Inferior parietal cortex (tissue), 1 donor: ENCODE measurements around the gene CCT8.
"Not testable (repeated sequence)": the region's sequence is repeated elsewhere in the genome, so short reads cannot be mapped to it uniquely, and the experiment has no call there.

Source experiments
- DNase-seq: peaks from one replicate; pipeline ENCODE4 v3.0.0-alpha.2; 2016; ENCODE audit errors: extremely low spot score

CCT8 gene

DNA sequence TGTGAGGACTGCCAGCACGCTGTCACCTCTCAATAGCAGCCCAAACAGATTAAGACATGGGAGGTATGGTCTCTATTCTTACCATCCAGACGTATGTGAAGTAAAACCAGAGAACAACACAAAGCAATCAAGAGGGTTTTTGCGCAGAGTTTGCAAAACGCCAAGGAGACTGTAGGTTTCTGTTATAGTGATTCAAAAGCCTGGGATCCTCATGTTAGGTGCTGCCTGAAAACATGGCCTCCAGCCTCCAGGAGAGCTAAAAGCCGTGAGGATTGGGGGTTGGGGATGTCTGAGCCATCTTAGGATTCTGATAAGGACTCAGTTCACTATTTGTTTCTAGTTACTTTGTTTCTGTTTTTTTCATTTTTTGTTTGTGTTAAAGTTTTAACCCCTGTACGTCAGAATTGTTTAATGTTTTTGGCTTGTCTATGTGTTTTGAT lies 4.2 kb upstream of the CCT8 start:
- DNase-seq: no peak

DNA sequence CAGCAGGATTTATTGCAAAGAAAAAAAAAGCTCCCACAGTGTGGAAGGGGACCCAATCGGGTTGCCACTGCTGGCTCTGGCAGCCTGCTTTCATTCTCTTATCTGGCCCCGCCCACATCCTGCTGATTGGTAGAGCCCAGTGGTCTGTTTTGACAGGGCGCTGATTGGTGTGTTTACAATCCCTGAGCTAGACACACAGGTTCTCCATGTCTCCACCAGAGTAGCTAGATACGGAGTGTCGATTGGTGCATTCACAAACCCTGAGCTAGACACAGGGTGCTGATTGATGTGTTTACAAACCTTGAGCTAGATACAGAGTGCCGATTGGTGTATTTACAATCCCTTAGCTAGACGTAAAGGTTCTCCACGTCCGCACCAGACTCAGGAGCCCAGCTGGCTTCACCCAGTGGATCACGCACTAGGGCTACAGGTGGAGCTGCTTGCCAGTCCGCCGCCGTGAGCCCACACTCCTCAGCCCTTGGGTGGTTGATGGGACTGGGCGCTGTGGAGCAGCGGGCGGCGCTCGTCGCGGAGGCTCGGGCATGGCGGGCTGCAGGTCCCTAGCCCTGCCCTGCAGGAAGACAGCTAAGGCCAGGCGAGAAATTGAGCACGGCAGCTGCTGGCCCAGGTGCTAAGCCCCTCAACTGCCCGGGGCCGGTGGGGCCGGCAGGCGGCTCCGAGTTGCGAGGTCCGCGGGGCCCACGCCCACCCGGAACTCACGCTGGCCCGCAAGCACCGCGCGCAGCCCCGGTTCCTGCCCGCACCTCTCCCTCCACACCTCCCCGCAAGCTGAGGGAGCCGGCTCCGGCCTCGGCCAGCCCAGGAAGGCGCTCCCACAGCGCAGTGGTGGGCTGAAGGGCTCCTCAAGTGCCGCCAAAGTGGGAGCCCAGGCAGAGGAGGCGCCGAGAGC lies 3.5 kb upstream of the CCT8 start:
- DNase-seq: not testable (repeated sequence)

DNA sequence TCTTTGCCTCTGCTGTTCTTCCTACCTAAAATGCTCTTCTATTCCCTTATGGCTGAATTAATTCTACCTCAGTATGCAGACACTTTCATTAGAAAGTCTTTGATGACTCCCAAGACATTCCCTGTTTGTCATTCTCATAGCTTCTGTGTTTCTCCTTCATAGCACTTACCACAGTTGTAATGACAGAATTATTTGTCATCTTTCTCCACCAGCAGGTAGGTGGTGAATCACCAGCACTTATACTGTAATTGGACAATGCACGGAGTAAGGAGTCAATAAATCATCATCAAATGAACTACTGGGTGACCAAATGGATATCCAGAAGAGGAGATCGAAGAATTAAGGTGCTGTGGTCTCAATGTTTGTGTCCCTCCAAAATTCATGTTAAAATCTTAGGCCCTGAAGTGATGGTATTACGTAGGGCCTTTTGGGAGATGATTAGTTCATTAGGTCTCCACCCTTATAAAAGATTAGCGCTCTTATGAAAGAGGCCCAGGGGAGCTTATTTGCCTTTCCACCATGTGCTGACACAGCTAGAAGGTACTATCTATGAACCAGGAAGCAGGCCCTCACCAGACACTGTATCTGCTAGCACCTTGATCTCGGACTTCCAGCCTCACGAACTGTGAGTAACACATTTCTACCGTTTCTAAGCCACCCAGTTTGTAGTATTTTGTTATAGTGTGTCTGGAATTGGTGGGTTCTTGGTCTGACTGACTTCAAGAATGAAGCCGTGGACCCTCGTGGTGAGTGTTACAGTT lies 2.4 kb upstream of the CCT8 start:
- DNase-seq: no peak

DNA sequence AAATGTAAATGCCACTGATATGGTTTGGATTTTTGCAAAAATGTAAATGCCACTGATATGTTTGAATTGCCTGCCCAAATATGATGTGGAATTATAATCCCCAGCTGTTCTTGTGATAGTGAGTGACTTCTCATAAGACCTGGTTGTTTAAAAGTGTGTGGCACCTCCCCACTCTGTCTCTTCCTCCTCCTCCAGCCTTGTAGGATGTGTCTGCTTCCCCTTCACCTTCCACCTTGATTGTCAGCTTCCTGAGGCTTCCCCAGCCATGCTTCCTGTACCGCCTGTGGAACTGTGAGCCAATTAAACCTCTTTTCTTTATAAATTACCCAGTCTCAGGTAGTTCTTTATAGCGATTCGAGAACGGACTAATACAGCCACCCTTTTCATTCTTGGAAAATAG lies 1.3 kb upstream of the CCT8 start:
- no peak for DNase-seq

DNA sequence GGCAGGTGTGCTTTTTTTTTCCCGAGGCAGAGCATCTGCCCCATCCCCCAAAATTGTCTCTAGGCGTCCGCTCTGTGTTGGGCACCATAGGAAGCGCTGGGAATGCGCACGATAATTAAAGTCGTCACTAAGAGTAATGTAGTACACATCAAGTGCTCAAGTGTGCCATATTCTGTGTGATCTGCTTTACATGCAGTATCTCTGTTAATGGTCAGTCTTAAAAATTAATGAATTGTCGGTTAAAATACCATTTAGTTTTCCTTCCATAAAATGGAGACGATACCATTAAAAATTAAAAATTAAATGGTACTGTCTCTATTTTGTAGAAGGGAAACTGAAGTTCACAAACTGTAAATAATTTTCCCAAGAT lies 544 bp upstream of the CCT8 start:
- no peak for DNase-seq

DNA sequence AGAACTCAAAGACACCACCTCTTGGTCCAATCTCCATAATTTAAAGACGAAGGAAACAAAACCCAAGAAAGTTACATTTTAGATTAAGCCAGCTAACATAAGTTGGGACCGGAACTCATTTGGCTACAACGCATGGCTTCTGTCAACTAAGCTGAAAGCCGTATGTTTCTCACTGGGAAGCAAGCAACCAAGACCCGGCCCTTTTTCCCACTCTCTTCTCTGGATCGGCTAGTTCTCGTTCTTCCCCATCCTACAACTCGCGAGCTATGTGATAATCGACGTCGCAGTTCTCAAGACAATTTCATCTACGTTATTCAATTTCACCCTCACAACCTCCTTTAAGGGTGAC lies 601 bp downstream of the CCT8 start:
- no peak for DNase-seq

DNA sequence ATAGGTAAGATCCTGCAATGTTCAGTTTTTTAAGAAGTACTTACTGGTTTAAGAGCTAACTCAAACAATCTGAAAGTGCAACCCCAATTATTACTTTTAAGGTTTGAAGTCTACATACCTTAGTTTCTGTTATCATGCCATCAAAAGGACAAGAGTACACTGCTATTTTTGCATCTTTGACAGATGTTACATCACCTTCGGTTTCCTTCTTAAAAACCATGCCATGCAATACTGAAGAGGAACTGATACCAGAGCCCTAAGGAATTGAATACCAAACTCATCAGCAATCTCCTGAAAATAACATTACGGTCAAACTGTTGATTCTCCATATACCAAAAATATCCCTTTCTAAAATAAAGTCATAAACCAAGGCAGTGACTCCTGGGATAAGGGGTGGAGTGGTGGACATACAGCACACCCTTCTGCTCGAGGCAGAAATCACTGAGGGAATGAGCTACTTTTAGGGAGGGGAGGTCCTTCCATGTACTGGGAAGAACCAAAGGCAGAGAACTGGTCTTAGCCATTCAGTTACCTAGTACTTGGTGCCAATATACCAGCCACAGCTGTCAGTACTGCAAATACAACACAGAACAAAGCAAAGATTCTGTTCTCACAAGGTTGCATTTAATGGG lies 8.5 kb downstream of the CCT8 start:
- DNase-seq: no peak

DNA sequence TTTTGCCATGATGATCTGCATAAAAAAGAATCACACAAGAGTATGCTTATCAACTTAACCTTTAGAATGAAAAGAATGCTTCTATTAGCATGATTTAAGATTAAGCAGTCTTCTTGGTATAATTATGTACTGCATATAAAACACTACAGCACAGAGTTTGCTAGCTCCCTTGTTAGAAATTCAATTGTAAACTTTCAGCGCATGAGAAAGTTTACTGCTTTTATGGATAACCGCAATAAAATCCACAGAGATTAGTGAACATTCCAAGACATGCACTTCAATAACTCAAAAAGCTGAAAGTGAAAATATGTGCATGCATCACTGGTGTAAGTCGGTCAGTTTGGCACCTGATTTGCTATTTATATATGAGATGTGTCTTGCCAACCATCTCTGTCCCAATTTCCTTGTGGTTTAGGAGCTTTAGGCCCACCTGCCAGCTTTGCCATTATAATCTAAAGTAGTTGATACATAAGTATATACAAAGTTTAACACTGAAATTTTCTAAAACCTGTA lies 16.9 kb downstream of the CCT8 start:
- no peak for DNase-seq

DNA sequence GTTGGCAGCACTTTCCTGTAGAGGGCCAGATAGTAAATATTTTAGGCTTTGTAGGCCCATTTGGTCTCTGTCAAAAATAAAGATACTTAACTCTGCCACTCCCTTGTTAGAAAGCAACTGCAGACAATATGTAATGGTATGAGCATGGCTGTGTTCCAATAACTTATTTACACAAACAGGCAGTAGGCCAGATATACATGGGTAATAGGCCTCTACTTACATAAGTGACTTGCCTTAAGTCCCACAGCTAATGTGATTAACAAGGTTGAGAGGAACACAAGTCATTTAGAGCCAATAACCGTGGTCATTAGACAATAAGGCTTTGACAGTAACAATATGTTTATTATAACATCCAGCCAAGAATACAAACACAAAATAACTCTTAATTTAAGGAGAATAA lies 17.4 kb downstream of the CCT8 start:
- no peak for DNase-seq

DNA sequence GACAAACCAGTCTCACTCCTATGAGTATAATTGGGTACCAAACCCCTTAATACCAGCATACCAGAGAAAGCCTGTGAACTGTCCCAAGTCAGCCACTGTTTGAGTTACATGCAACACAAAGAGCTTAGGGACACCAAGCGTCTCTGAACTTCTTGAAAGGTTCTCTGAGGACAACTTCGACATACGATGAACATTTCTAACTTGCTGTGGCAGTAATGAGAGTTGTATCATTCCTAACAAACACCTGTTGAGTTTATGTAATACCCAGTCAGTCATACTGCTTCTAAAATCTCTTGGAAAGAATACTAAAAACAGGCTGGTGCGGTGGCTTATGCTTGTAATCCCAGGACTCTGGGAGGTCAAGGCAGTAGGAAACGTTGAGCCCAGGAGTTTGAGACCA lies 18.4 kb downstream of the CCT8 start:
- no peak for DNase-seq

DNA sequence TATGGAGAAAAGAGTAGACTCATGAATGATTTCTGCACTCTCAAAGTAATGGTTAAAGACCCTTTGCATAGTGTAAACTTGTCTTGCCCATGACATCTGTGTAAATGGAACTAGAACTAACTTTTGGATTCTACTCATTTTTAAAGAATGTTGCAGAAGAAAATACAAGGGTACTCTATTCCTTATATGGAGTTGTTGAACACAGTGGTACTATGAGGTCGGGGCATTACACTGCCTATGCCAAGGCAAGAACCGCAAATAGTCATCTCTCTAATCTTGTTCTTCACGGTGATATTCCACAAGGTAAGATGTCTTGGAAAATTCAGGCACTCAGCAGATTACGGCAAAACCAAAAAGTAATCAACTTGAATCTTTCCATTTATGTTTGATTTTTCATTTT lies 19.8 kb downstream of the CCT8 start:
- no peak for DNase-seq

DNA sequence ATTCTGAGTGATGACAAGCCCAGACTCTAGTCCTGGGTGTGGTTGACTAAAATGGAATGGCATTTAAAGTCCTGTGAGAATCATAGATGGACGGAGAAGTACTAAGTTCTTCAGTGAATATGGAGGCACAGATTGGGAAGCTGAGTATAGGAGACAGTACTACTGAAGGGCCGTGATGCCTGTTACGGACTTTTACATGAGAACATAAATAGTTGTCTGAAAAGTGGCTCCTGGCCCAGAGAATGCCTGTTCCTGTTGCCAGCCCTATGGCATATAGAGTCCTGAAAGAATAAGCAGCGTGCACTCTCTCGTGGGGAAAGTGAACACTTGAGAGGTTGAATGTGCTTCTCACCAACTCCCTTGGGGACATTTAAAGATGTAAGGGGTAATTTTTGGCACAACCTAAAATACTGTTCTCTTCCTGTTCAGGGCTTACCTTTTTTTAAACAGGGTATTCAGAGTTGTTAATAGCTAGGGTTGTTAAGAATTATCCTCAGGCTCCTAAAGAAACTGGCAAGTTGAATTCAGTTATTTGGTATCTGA lies 20.4 kb downstream of the CCT8 start:
- DNase-seq: no peak

DNA sequence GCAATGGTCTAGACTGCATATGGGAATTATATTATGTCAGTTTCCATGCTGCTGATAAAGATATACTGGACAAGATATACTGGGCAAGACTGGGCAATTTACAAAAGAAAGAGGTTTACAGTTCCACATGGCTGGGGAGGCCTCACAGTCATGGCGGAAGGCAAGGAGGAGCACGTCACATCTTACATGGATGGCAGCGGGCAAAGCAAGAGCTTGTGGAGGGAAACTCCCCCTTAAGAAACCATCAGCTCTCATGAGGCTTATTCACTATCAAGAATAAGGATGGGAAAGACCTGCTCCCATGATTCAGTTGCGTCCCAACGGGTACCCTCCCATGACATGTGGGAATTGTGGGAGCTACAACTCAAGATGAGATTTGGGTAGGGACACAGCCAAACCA lies 21.2 kb downstream of the CCT8 start:
- no peak for DNase-seq

DNA sequence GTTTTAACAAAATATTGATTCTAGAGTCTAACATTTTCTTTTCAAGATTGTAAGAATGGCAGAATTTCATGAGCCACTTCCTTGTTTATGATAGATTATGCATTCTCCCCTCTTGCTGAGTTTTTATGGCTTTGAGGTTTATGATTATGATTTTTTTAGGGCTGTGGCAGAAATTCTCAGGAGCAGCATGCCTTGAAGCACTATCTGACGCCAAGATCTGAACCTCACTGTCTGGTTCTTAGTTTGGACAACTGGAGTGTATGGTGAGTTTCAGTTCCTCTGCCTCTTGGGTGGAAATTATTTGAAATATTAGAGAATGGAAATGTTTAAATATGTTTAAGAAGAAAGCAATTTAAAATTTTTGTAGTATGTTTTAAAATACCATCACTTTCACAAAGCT lies 38.8 kb downstream of the CCT8 start:
- DNase-seq: no peak

DNA sequence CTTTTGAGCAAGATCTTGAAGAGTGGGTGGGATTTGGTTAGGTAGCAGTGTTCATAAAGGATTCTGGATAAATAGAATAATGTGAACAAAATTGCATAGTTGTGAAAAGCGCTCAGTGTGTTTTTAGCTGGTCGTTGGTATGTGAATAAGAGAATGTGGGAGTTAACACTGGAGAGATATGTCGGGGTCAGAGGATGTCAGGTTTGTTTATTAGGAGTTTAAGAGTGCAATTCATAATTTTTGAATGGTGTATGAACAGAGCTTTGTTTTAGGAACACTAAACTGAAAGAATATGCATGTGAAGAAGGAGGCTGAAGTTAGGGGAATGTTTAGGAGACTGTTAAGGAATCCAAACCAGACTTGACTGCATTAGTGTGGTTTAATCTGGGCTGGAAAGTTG lies 39.6 kb downstream of the CCT8 start:
- no peak for DNase-seq

DNA sequence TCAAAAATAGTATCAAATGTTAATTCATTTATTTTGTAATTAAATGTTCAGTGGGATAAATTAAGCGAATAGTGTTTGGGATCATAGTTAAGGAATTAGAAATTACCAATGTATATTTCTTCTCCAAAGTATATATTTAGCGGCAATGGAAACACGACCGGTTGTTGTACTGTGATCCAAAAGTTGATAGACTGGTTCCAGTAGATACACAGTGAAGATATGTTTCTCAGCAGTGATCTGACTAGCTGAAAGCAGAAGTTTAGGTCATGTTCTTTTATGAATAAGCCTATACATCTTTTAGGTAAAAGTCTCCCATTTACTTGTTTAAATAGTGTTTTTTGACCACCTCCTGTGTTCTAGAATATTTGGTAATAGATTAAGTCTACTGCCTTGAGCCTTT lies 40.1 kb downstream of the CCT8 start:
- DNase-seq: no peak

DNA sequence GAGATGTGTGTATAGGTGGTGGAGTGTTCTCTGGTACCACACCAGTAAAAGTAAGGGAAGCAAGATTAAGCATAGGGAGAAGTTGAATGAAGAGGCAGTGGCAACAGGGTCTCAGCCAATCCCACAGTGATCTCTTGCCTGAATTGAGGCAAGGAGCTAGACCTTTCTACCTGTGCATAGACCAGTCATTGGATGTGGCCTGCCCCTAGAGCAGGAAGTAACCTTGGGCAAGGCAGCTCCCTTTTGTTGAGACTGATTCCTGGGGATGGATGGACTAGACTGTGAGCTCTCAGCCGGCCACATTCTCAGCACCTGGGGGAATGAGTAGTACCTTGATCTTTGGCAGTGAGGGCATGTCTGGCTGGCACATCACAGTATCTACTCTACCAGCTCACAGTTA lies 42.5 kb downstream of the CCT8 start:
- DNase-seq: no peak

DNA sequence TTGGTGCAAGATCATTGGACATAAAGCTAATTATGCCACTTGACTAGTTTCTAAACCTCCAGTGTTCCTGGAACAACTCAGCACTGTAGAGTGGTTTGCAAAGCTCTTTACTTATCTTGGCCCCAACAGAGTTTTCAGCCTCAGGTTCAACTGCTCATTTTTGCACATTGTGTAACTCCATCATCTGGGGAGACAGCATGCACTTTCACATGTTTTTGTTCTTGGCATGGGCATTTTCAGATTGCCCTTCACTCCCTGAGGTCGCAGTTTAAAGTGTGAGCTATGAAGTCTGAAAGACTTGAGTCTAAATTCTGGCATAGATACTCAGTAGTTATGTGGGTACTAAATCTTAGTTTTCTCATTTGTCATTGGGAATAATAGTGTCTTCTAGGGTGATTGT lies 43.9 kb downstream of the CCT8 start:
- no peak for DNase-seq

DNA sequence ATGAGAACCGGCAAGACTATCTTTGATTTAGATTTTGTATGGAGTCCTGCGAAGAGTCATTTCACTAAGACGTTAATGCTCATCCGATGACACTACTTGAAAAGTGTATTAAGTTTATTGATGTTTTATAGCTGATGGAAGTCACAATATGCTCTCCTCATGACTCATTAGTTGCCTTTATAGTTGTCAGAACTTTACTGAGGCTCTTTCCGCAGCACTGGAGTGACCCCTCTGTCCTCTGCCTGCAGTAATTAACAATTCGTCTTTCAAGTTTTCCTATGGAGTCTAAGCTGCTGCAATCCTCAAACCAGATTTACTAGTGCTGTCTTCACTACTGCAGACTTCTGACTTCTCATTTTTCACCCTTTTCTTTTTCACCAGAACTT lies 48.1 kb downstream of the CCT8 start:
- DNase-seq: no peak

DNA sequence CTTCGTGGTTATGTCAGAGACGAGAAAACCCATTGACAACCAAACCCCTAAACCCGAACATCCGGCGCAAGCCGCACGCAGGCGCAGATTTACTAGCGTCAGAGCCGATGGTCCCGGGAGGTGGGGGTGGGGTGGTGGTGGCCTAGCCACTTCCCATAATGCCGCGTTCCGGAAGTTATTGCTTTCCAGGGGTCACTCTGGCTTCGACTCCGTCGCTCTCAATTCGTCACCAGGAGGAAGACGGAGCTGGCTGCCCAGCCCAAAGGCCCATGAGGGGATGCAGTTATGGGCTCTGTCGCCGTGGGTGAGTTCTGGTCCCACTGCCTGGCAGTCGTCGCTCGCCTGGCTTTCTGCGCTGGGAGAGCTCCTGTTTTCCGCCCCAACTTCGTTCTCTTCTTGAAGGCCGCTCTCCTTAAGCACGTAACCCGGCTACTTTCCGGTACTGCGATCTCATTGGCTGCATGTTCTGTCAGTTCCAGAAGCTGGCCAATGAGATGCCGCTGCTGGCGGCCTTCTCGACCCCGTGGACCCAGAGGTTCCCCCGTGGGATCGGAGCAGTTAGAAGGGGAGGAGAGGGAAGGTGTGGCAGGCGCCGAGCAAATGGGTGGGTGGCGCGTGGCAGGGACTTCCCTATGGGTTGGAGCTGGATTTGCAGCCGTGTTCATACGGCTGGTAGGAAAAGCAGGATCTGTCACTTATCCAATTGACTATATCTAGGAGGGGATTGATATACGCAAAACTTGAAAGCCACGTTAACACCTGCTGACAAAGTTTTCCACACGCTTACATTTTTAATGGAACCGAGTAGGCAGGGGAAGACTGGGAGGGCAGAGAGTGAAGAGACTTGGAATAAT lies 48.7 kb downstream of the CCT8 start, which contains the start of gene USP16:
TSS of gene USP16 (plus strand) at position 195 of the 854 bp plus-strand sequence. CDS start 3,246 bp downstream, outside the sequence.
- DNase-seq: peak; percentile 98

DNA sequence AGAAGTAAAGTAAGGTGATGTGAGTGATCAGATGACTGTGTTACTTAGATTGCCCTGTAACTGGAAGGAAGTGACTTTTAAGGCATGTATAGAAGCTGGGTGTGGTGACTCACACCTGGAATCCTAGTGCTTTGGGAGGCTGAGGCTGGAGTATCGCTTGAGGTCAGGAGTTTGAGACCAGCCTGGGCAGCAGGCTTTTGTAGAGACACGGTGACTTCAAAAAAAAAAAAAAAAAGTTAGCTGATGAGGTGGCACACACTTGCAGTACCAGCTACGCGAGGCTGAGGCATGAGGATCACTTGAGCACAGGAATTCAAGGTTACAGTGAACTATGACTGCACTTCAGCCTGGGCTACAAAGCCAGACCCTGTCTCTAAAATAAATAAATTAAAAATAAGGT lies 51.3 kb downstream of the CCT8 start:
- DNase-seq: no peak
